IPS-18a (cell line): ENCODE measurements around the gene TOPAZ1.

Source experiments
- H3K27ac ChIP-seq: one replicate; pipeline ENCODE4 v1.5.1; 2013; ENCODE audit warnings: low read length
- H3K27me3 ChIP-seq: one replicate; pipeline ENCODE4 v1.6.1; 2013; ENCODE audit warnings: mild to moderate bottlenecking, low read length; ENCODE audit not compliant: control insufficient read depth, insufficient read depth
- H3K36me3 ChIP-seq: one replicate; pipeline ENCODE4 v1.6.1; 2013; ENCODE audit warnings: low read depth, low read length; ENCODE audit not compliant: control insufficient read depth
- H3K4me1 ChIP-seq: one replicate; pipeline ENCODE4 v1.6.1; 2013; ENCODE audit warnings: low read depth, low read length; ENCODE audit not compliant: control insufficient read depth
- H3K4me3 ChIP-seq: one replicate; pipeline ENCODE4 v1.5.1; 2013; ENCODE audit warnings: low read length
- H3K9ac ChIP-seq: one replicate; pipeline ENCODE4 v1.6.1; 2013; ENCODE audit warnings: mild to moderate bottlenecking, low read length, moderate library complexity
- H3K9me3 ChIP-seq: one replicate; pipeline ENCODE4 v1.6.1; 2013; ENCODE audit warnings: low read depth, low read length; ENCODE audit not compliant: control insufficient read depth

The TOPAZ1 gene

DNA sequence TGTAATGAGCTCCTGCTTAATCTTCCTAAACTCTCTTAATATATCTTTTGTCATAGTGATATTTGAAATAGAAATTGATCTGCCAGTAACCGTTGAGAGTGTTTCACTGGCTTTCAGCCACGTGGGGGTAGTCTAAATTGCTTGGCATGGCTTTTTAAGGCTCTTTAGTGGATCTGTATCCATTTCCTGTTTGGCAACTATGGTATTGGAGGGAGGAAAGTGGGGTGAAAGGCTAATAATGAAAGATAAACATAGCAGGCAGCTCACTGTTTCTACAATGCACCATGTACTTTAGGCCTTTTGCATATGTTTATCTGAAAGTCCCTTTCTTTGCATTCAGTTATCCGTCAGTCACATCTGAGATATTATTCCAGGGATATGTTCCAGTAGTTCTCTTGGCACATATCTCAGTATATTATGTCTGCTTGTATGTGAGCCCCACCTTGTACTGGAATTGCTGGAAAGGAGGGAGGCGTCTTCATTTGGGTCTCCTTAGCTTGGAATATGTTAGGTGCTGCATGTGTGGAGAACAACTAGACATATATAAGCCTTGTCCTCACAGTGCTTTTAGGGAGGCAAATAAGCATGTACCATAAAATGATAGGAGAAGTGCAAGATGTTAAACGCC lies 10.8 kb downstream of the TOPAZ1 start:
- Histone ChIP-seq H3K4me1 (no peaks in the 10 kb centered on the region), H3K9me3 (peaks cover 9% of the 10 kb centered on the region), H3K36me3 (no peaks in the 10 kb centered on the region), H3K9ac (no peak overlapping the region), H3K27ac (no peak overlapping the region), H3K4me3 (no peak overlapping the region), H3K27me3 (no peaks in the 10 kb centered on the region)

DNA sequence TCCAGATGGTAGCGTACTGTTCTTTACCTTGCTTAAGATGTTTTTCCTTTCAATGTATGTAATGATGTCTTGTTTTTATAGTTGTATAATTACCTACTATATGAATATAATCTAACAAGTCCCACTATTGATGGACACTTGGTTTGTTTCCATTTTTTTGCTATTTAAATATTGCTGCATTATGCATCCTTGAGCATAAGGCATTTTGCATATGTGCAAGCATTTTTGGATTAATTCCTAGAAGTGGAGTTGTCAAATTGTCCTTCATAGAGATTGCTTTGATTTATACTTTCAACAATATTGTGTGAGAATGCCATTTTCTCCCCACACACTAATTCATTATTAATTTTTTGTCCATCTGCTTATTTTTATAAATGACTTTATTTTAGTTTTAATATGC lies 17.7 kb downstream of the TOPAZ1 start:
- H3K9me3 ChIP-seq = no peaks in the 10 kb centered on the region
- H3K27me3 ChIP-seq = no peaks in the 10 kb centered on the region
- H3K4me3 ChIP-seq = no peak overlapping the region
- no peak overlapping the region for H3K27ac ChIP-seq
- no peak overlapping the region for H3K9ac ChIP-seq
- H3K36me3 ChIP-seq = no peaks in the 10 kb centered on the region
- no peaks in the 10 kb centered on the region for H3K4me1 ChIP-seq

DNA sequence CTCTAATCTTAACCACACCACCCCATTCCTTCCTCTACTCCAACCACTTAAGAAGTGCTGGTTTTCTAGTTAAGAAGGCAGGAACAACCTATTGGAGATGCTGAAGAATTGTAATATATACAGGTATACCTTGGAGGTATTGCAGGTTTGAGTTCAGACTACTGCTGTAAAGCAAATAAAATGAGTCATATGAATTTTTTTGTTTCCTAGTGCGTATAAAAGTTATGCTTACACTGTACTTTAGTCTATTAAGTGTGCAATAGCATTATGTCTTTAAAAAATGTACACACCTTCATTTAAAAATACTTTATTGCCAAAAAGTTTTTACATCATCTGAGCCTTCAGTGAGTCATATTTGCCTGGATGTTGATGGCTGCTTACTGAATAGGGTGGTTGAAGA lies 22.5 kb downstream of the TOPAZ1 start:
- Histone ChIP-seq H3K27ac (no peak overlapping the region), H3K4me3 (no peak overlapping the region), H3K4me1 (no peaks in the 10 kb centered on the region), H3K9me3 (no peaks in the 10 kb centered on the region), H3K9ac (no peak overlapping the region), H3K27me3 (no peaks in the 10 kb centered on the region), H3K36me3 (no peaks in the 10 kb centered on the region)

DNA sequence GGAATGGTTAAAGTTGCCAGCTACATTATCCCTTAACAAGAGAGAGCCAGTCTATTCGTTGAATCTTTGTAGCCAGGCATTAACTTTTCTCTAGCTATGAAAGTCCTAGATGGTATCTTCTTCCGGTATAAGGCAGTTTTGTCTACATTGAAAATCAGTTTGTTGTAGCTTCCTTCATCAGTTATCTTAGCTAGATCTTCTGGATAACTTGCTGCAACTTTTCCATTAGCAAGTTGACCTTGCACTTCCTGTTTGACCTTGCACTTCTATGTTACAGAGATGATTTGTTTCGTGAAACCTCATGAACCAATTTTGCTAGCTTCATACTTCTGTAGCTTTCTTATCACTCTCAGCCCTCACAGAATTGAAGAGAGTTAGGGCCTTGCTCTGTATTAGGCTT lies 24.1 kb downstream of the TOPAZ1 start:
- no peaks in the 10 kb centered on the region for H3K27me3 ChIP-seq
- no peak overlapping the region for H3K9ac ChIP-seq
- no peak overlapping the region for H3K4me3 ChIP-seq
- H3K9me3 ChIP-seq = no peaks in the 10 kb centered on the region
- H3K27ac ChIP-seq = no peak overlapping the region
- H3K4me1 ChIP-seq = no peaks in the 10 kb centered on the region
- no peaks in the 10 kb centered on the region for H3K36me3 ChIP-seq

DNA sequence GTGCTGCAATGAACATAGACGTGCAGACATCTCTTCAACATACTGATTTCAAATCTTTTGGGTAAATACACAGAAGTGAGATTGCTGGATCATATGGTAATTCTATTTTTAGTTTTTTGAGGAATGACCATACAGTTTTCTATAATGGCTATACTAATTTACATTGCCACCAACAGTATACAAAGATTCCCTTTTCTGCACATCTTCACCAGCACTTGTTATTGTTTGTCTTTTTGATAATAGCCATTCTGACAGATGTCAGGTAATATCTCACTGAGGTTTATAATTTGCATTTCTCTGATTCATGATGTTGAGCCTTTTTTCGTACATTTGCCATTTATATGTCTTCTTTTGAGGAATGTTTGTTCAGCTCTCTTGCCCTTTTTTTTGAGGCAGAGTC lies 30.5 kb downstream of the TOPAZ1 start:
- Histone ChIP-seq H3K27me3 (no peaks in the 10 kb centered on the region), H3K36me3 (no peaks in the 10 kb centered on the region), H3K4me3 (no peak overlapping the region), H3K4me1 (no peaks in the 10 kb centered on the region), H3K9me3 (no peaks in the 10 kb centered on the region), H3K9ac (no peak overlapping the region), H3K27ac (no peak overlapping the region)

DNA sequence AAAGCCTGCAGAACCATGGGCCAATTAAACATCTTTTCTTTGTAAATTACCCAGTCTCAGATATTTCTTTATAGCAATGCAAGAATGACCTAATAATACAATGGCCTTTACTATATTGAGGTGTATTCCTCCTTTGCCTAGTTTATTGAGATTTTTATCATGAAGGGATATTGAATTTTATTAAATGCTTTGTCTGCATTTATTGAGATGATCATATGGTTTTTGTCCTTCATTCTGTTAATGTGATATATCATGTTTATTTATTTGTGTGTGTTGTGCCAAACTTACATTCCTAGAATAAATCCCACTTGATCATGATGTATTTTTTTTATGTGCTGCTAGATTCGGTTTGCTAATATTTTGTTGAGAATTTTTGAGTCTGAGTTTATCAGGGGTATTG lies 36.2 kb downstream of the TOPAZ1 start:
- H3K9me3 ChIP-seq = no peaks in the 10 kb centered on the region
- no peak overlapping the region for H3K4me3 ChIP-seq
- H3K36me3 ChIP-seq = no peaks in the 10 kb centered on the region
- H3K4me1 ChIP-seq = peaks cover 3% of the 10 kb centered on the region
- H3K27ac ChIP-seq = no peak overlapping the region
- H3K27me3 ChIP-seq = no peaks in the 10 kb centered on the region
- no peak overlapping the region for H3K9ac ChIP-seq

DNA sequence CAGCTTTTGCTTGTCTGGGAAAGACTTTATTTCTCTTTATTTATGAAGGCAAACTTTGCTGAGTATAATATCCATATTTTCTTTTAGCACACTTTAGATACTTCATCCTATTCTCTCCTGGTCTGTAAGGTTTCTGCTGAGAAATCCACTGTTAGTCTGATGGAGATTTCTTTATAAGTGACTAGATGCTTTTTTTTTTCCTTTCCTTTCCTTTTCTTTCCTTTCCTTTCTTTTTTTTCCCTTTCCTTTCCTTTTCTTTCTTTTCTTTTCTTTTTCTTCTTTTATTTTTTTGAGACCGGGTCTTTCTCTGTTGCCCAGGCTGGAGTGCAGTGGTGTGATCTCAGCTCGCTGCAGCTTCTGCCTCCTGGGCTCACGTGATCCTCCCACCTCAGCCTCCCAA lies 38.4 kb downstream of the TOPAZ1 start:
- Histone ChIP-seq H3K9ac (no peak overlapping the region), H3K27ac (no peak overlapping the region), H3K4me3 (no peak overlapping the region), H3K4me1 (peaks cover 3% of the 10 kb centered on the region), H3K36me3 (no peaks in the 10 kb centered on the region), H3K27me3 (no peaks in the 10 kb centered on the region), H3K9me3 (no peaks in the 10 kb centered on the region)

DNA sequence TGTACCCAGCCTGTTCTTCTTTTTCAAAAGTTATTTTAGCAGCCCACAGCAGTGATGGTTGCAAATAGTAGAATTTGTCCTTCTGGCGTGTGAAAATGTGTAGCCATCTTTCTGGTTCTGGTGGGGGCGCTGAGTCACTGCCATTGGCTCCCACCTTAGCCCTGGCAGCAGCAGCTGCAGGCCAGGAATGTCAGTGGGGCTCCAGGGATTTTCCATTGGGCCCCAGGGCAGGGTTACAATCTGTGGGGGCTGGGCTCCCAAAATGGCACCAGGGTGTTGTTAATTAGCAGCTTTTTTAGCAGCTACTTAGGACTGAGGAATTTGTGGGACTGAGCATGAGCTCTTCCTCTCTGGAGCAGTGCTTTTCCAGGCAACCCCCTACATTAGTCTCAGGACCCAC lies 38.9 kb downstream of the TOPAZ1 start:
- no peak overlapping the region for H3K9ac ChIP-seq
- H3K4me1 ChIP-seq = peaks cover 3% of the 10 kb centered on the region
- no peaks in the 10 kb centered on the region for H3K9me3 ChIP-seq
- no peak overlapping the region for H3K4me3 ChIP-seq
- no peaks in the 10 kb centered on the region for H3K27me3 ChIP-seq
- H3K27ac ChIP-seq = no peak overlapping the region
- H3K36me3 ChIP-seq = no peaks in the 10 kb centered on the region

DNA sequence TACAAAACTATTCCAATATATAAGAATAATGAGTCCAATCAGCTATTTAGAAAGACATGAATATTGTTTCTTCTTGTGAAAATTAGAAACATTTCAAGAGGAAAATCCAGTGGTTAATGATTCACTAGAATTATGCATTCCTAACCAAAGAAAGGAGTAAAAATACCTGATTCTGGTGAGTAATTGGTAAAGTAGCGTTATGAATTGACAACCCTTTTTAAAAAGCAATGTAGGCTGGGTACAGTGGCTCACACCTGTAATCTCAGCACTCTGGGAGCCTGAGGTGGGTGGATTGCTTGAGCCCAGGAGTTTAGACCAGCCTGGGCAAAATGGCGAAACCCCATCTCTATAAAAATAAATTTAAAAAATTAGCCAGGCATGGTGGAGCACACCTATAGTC lies 43.3 kb downstream of the TOPAZ1 start:
- Histone ChIP-seq H3K9me3 (no peaks in the 10 kb centered on the region), H3K27ac (no peak overlapping the region), H3K27me3 (no peaks in the 10 kb centered on the region), H3K4me3 (no peak overlapping the region), H3K4me1 (peaks cover 3% of the 10 kb centered on the region), H3K36me3 (no peaks in the 10 kb centered on the region), H3K9ac (no peak overlapping the region)

DNA sequence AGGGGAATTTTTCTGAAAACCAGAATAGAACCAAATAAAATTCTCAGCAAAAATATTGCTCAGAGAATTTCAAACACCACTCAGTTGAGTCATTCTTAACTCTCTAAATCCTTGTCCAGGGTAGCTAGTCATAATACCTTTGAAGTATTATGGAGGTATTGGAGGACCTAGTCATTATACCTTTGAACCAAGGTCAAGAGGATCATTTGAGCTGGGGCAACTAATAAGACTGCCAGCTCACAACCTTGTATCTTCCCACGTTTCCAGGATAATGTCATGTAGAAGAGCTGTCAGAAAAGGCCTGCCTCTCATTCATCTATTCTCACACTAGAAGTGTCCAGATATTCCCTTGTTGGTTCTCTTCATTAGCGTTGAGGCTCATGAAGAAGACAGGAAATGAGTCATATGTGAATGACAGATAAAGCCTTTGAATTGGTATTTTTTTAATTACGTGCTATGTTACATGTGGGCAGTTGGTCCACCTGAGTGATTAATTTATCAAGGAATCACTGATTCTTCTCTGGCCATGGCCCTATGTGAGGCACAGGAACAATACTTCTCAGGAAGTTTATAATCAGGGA lies 48.3 kb downstream of the TOPAZ1 start:
- no peaks in the 10 kb centered on the region for H3K9me3 ChIP-seq
- no peaks in the 10 kb centered on the region for H3K27me3 ChIP-seq
- H3K9ac ChIP-seq = no peak overlapping the region
- H3K27ac ChIP-seq = no peak overlapping the region
- H3K4me1 ChIP-seq = no peaks in the 10 kb centered on the region
- no peaks in the 10 kb centered on the region for H3K36me3 ChIP-seq
- H3K4me3 ChIP-seq = no peak overlapping the region

DNA sequence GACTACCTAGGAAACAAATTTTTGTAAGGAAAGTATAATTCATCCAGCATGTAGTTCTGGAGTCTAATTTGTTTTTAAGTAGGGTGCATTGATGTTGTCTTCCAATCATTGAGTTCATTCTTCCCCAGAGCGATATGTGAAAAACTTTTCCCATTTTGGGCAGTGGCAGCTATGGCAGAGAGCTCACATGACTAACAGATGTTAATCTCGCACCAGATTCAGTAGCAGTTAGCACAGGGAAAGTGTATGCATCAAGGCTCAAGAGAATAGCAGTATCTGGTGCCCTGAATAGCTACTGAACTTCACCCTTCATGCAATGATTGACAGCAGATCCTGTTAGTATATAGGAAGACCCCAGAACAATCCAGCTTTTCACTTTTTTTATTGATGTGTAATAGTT lies 50.6 kb downstream of the TOPAZ1 start:
- no peak overlapping the region for H3K4me3 ChIP-seq
- H3K4me1 ChIP-seq = no peaks in the 10 kb centered on the region
- H3K27ac ChIP-seq = no peak overlapping the region
- H3K9ac ChIP-seq = no peak overlapping the region
- H3K9me3 ChIP-seq = no peaks in the 10 kb centered on the region
- no peaks in the 10 kb centered on the region for H3K27me3 ChIP-seq
- no peaks in the 10 kb centered on the region for H3K36me3 ChIP-seq

DNA sequence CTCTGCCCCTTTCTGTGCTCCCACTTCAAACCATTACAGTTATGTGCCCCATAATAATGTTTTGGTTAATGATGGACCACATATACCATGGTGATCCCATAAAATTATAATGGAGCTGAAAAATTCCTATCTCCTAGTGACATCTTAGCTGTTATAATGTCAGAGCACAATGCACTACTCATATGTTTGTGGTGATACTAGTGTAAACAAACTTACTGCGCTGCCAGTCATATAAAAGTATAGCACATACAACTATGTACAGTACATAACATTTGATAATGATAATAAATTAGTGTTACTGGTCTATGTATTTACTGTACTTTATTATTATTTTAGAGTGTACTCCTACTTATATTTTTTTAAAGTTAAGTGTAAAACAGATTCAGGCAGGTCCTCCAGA lies 51.3 kb downstream of the TOPAZ1 start:
- no peak overlapping the region for H3K4me3 ChIP-seq
- no peaks in the 10 kb centered on the region for H3K9me3 ChIP-seq
- H3K9ac ChIP-seq = no peak overlapping the region
- no peaks in the 10 kb centered on the region for H3K4me1 ChIP-seq
- H3K36me3 ChIP-seq = no peaks in the 10 kb centered on the region
- H3K27me3 ChIP-seq = no peaks in the 10 kb centered on the region
- H3K27ac ChIP-seq = no peak overlapping the region
